ENCODE data around the gene BIRC2. TPM values are rescaled to one million over a fixed set of nuclear protein-coding genes. Genes with fewer than 3 reads are reported as not detected.

The BIRC2 gene
- polyA plus RNA-seq, 1 donor (not counting 4 experiments of a cell fraction or from before 2014, with no cell fraction given), result 53.8 TPM

- Histone ChIP-seq H3K9ac (ENCODE audit: control insufficient read depth, extremely low read depth, insufficient read depth, low read length) (no peak overlapping the region), H3K4me3 (ENCODE audit: control insufficient read depth in 2 of 3, extremely low read depth in 1 of 3, insufficient read depth in 2 of 3, low read depth in 1 of 3, low read length in 3 of 3) (no peak overlapping the region), H2AFZ (ENCODE audit: control insufficient read depth, low read length) (no peak overlapping the region), H3K27me3 (ENCODE audit: control insufficient read depth, extremely low read depth, insufficient read depth, low read length) (no peaks in the 10 kb centered on the region), H3K4me2 (ENCODE audit: control insufficient read depth, extremely low read depth, insufficient read depth, low read depth, low read length) (no peak overlapping the region), H3K9me3 (ENCODE audit: control insufficient read depth, low read depth, low read length) (no peaks in the 10 kb centered on the region), H3K79me2 (ENCODE audit: control insufficient read depth, insufficient read depth, low read length) (peaks cover 7% of the 10 kb centered on the region), H3K36me3 (ENCODE audit: control insufficient read depth in 2 of 2, extremely low read depth in 1 of 2, insufficient read depth in 2 of 2, low read length in 2 of 2) (peaks cover 18 to 32% of the 10 kb centered on the region in 2 experiments), H3K27ac (ENCODE audit: control insufficient read depth, insufficient read depth, low read length) (no peak overlapping the region), H4K20me1 (ENCODE audit: control insufficient read depth, extremely low read depth, insufficient read depth, low read length) (no peaks in the 10 kb centered on the region), H3K4me1 (ENCODE audit: control insufficient read depth, extremely low read depth, insufficient read depth, low read length) (no peaks in the 10 kb centered on the region), H3K9me1 (ENCODE audit: control insufficient read depth, extremely low read depth, insufficient read depth, low read length) (no peaks in the 10 kb centered on the region)
- no peak for FAIRE-seq
- DNase-seq (ENCODE audit: low read depth, low spot score), result no peak
- TF ChIP-seq, protein P1, sequence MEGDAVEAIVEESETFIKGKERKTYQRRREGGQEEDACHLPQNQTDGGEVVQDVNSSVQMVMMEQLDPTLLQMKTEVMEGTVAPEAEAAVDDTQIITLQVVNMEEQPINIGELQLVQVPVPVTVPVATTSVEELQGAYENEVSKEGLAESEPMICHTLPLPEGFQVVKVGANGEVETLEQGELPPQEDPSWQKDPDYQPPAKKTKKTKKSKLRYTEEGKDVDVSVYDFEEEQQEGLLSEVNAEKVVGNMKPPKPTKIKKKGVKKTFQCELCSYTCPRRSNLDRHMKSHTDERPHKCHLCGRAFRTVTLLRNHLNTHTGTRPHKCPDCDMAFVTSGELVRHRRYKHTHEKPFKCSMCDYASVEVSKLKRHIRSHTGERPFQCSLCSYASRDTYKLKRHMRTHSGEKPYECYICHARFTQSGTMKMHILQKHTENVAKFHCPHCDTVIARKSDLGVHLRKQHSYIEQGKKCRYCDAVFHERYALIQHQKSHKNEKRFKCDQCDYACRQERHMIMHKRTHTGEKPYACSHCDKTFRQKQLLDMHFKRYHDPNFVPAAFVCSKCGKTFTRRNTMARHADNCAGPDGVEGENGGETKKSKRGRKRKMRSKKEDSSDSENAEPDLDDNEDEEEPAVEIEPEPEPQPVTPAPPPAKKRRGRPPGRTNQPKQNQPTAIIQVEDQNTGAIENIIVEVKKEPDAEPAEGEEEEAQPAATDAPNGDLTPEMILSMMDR (optimal IDR thresholded peaks at IDR 0.05 in 1 of 3, IDR thresholded peaks at IDR 0.05 in 1 of 3, conservative IDR thresholded peaks at IDR 0.05 in 1 of 3; ENCODE audit: extremely low read depth in 1 of 3, insufficient read depth in 2 of 3, low read length in 3 of 3), result no peak
- no peak for TF ChIP-seq EZH2 (IDR thresholded peaks at IDR 0.05; ENCODE audit: low read length)
- dilution Hi-C loops (cut with MboI; ENCODE audit: extremely low pct_ligation_motif_present, low sequenced_read_pairs), result no loop called here
Measured at GRCh38 chr11:102396708-102397563, 49.9 kb downstream of the BIRC2 start.

DNA sequence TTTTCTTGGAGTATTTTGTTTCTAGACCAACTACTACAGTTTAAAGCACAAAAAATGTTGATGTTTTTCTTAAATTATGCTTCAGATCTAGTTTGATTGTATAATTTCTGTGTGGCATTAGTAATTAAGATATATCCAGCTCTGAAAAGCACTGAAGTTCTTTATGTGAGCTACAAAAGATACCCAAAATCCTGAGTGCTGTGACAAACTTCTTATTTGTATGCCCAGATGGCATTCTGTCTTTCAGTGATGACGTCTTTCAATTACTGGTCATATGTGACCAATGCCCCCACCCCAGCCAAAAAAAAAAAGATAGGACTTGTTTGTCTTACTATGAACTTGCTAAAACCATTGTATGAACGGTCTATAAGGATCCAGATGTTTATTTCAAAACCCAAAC is 51.3 kb downstream of the BIRC2 start:
- Histone ChIP-seq H3K4me1 (ENCODE audit: control insufficient read depth, extremely low read depth, insufficient read depth, low read length) (no peaks in the 10 kb centered on the region), H4K20me1 (ENCODE audit: control insufficient read depth, extremely low read depth, insufficient read depth, low read length) (peaks cover 2% of the 10 kb centered on the region), H3K9me1 (ENCODE audit: control insufficient read depth, extremely low read depth, insufficient read depth, low read length) (no peaks in the 10 kb centered on the region), H3K9me3 (ENCODE audit: control insufficient read depth, low read depth, low read length) (no peaks in the 10 kb centered on the region), H2AFZ (ENCODE audit: control insufficient read depth, low read length) (no peak overlapping the region), H3K36me3 (ENCODE audit: control insufficient read depth in 2 of 2, extremely low read depth in 1 of 2, insufficient read depth in 2 of 2, low read length in 2 of 2) (peaks cover 14 to 28% of the 10 kb centered on the region in 2 experiments), H3K79me2 (ENCODE audit: control insufficient read depth, insufficient read depth, low read length) (peaks cover 5% of the 10 kb centered on the region), H3K4me2 (ENCODE audit: control insufficient read depth, extremely low read depth, insufficient read depth, low read depth, low read length) (no peak overlapping the region), H3K9ac (ENCODE audit: control insufficient read depth, extremely low read depth, insufficient read depth, low read length) (no peak overlapping the region), H3K4me3 (ENCODE audit: control insufficient read depth in 2 of 3, extremely low read depth in 1 of 3, insufficient read depth in 2 of 3, low read depth in 1 of 3, low read length in 3 of 3) (no peak overlapping the region), H3K27me3 (ENCODE audit: control insufficient read depth, extremely low read depth, insufficient read depth, low read length) (no peaks in the 10 kb centered on the region), H3K27ac (ENCODE audit: control insufficient read depth, insufficient read depth, low read length) (no peak overlapping the region)
- TF ChIP-seq, protein P1 (optimal IDR thresholded peaks at IDR 0.05 in 1 of 3, IDR thresholded peaks at IDR 0.05 in 1 of 3, conservative IDR thresholded peaks at IDR 0.05 in 1 of 3; ENCODE audit: extremely low read depth in 1 of 3, insufficient read depth in 2 of 3, low read length in 3 of 3), result no peak
- no peak for TF ChIP-seq EZH2 (IDR thresholded peaks at IDR 0.05; ENCODE audit: low read length)
- FAIRE-seq (no peak), DNase-seq (ENCODE audit: low read depth, low spot score) (no peak)
- dilution Hi-C loops (cut with MboI; ENCODE audit: extremely low pct_ligation_motif_present, low sequenced_read_pairs), result no loop called here
